Rectal smooth muscle tissue (tissue), 1 donor: ENCODE data around the gene DARS1.
A peak's percentile ranks its signal among the peaks of the same experiment; 100 is the strongest.
"Not testable (repeated sequence)": the region's sequence is repeated elsewhere in the genome, so short reads cannot be mapped to it uniquely, and the experiment has no call there.

Experiments used
- H3K27ac ChIP-seq: one replicate; pipeline ENCODE4 v1.7.0; 2013; ENCODE audit warnings: low read depth, low read length, inconsistent platforms
- H3K27me3 ChIP-seq: one replicate; pipeline ENCODE4 v1.7.0; 2013; ENCODE audit warnings: low read length; ENCODE audit not compliant: control insufficient read depth, insufficient read depth
- H3K36me3 ChIP-seq: one replicate; pipeline ENCODE4 v1.7.0; 2013; ENCODE audit warnings: low read length; ENCODE audit not compliant: control insufficient read depth, insufficient read depth
- H3K4me1 ChIP-seq: one replicate; pipeline ENCODE4 v1.7.0; 2013; ENCODE audit warnings: low read length; ENCODE audit not compliant: control insufficient read depth, insufficient read depth
- H3K4me3 ChIP-seq: one replicate; pipeline ENCODE4 v1.7.0; 2013; ENCODE audit warnings: low read length
- H3K9ac ChIP-seq: one replicate; pipeline ENCODE4 v1.7.0; 2013; ENCODE audit warnings: low read length

The DARS1 gene

DNA sequence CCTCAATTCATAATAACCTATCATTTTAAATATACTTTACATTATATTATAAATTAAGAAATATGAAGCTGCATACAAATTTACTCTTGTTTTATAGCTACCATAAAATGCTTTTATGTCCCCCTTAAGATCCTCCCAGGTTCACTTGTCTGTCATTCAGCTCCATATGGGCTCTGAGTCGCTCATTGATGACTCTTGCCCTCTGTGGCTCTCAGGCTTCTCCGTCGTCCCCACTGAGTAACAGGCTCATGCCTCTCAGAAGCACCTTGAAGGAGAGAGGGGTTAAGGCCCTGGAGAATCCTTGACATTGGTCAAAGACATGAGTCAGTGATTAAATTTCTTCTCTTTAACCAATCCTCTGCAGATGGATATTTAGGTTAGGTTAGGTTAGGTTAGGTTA, 103.0 kb downstream of the DARS1 start:
- no peak overlapping the region for H3K27ac ChIP-seq
- no peaks in the 10 kb centered on the region for H3K36me3 ChIP-seq
- H3K4me3 ChIP-seq: no peak overlapping the region
- no peak overlapping the region for H3K9ac ChIP-seq
- no peaks in the 10 kb centered on the region for H3K4me1 ChIP-seq
- no peaks in the 10 kb centered on the region for H3K27me3 ChIP-seq

DNA sequence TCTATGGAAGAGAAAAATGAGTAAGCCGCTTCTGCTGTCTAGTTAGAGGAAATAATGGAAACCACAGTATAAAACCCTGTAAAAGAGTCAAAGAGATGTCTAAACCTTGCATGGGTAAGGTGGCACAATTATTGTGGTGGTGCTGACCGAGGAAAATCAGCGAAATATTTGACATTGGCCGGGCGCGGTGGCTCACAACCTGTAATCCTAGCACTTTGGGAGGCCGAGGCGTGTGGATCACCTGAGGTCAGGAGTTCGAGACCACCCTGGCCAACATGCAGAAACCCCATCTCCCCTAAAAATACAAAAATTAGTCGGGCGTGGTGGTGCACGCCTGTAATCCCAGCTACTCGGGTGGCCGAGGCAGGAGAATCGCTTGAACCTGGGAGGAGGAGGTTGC, 108.7 kb downstream of the DARS1 start:
- H3K27ac ChIP-seq: not testable (repeated sequence)

DNA sequence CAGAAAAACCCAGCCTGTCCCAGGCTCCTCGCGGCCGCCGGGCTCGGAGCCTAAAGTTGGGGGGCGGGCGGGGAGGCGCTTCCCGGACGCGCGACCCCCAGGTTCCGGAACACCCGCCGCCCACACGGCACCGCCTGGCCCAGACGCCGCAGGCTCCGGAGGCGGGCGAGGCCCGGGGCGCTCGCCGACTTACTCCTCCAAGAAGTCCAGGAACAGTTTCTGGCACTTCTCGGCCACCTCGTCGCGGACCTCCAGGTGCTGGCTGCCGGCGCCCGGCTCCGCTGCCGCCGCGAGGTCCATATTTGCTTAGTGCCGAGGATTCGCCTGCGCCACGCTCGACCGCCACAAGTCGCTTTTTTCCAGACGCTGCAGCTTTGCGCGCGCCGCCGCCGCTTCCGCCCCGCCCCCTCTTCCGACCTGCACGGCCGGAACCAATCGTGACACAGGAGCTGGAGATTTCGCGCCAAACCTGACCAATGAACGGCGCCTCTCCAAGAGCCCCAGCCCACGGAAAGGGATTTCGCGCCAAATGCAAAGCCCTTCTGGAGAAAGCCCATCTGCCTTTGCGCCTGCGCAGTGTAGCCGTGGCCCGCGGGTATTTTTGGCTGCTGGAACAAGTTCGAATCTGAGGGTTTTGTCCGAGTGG, 109.2 kb downstream of the DARS1 start, which contains the start of gene MCM6:
Gene MCM6 (minus strand): TSS at position 378 of the 646 bp plus-strand sequence. CDS start 78 bp downstream, at position 300.
- Histone ChIP-seq H3K36me3 (no peaks in the 10 kb centered on the region), H3K4me3 (peak within 1 kb of the TSS; percentile 62), H3K27ac (peak within 1 kb of the TSS; percentile 60), H3K4me1 (peaks cover 3% of the 10 kb centered on the region), H3K9ac (peak within 1 kb of the TSS; percentile 45), H3K27me3 (no peaks in the 10 kb centered on the region)

More for the DNA sequence above, 108.7 kb downstream of the DARS1 start:
- H3K9ac ChIP-seq, H3K4me1 ChIP-seq, H3K36me3 ChIP-seq, H3K27me3 ChIP-seq: not testable (repeated sequence)
- H3K4me3 ChIP-seq: peak overlapping the region; percentile 48

DNA sequence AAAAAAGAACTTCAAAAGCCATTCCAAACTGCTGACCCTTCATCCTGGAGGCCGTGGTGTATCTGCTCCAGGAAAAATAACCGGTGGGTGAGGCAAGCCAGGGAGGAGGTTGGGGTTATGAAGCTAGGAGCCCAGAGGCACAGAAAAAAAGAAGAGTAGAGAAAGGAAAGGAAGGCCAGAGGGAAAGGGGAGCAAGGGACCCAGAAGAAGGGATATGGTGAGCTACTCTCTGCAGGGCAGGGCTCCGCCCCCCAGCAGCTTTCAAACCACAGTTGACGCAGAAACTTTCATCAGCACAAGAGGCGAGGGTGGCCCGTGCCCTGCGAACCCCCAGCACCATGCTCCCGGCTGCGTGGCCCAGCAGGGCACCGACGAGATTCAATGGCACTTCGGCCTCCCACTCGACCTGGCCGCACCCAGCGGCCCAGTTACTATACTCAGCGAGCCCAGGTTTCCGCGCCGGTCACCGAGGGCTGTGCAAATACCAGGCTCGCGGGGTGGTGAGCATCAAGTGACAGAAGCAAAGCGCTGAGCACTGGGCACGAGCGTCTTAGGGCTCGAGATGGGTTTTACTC, 109.8 kb downstream of the DARS1 start:
- H3K27ac ChIP-seq: peak overlapping the region; percentile 60
- H3K9ac ChIP-seq: peak overlapping the region; percentile 45
- H3K36me3 ChIP-seq: no peaks in the 10 kb centered on the region
- no peaks in the 10 kb centered on the region for H3K27me3 ChIP-seq
- peak overlapping the region; percentile 62 for H3K4me3 ChIP-seq
- peaks cover 3% of the 10 kb centered on the region for H3K4me1 ChIP-seq

DNA sequence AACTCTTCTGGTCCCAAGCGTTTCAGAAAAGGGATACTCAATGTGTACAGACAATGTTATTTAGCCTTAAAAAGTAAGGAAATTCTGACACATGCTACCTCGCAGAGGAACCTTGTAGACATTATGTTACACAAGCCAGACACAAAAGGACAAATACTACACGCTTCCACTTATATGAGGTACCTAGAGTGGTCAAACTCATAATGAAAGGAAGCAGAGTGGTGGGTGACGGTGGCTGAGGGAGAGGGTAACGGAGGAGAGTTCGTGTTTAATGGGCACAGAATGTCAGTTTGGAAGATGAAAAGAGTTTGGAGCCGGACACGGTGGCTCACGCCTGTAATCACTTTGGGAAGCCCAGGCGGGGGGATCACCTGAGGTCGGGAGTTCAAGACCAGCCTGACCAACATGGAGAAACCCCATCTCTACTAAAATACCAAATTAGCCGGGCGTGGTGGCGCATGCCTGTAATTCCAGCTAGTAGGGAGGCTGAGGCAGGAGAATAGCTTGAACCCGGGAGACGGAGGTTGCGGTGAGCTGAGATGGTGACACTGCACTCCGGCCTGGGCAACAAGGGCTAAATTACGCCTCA, 110.6 kb downstream of the DARS1 start:
- peaks cover 3% of the 10 kb centered on the region for H3K4me1 ChIP-seq
- H3K27ac ChIP-seq: no peak overlapping the region
- peaks cover 2% of the 10 kb centered on the region for H3K36me3 ChIP-seq
- peak overlapping the region; percentile 19 for H3K4me3 ChIP-seq
- H3K27me3 ChIP-seq: no peaks in the 10 kb centered on the region
- no peak overlapping the region for H3K9ac ChIP-seq

DNA sequence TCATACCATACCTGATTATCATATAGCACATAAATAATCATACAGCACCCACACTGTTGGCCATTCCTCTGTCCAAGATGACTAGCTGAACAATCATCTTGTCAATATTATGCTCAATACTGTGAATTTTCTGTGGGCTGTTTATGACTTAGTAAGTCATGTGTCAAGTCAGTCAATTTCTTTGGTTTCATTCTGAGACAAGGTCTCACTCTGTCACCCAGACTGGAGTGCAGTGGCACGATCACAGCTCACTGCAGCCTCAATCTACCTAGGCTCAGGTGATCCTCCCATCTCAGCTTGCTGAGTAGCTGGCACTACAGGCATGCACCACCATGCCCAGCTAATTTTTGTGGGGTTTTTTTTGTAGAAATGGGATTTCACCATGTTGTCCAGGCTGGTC, 114.9 kb downstream of the DARS1 start:
- Histone ChIP-seq H3K4me1 (peaks cover 3% of the 10 kb centered on the region), H3K4me3 (no peak overlapping the region), H3K27ac (no peak overlapping the region), H3K36me3 (peaks cover 7% of the 10 kb centered on the region), H3K9ac (no peak overlapping the region), H3K27me3 (no peaks in the 10 kb centered on the region)

DNA sequence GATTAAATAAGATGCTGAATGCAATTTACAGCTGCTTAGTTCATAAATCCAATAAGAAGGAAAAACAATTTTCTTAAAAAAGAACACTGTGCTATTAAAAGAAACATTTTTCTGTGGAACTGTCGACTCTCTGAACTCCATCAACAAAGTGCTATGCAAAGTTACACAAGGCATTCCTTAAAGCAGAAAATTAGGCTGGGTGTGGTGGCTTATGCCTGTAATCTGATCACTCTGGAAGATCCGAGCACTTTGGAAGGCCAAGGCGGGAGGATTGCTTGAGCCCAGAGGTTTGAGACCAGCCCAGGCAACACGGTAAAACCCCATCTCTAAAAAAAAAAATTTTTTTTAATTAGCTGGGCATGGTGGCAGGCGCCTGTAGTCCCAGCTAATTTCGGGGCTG, 122.2 kb downstream of the DARS1 start:
- no peak overlapping the region for H3K4me3 ChIP-seq
- no peak overlapping the region for H3K9ac ChIP-seq
- no peak overlapping the region for H3K27ac ChIP-seq
- peaks cover 5% of the 10 kb centered on the region for H3K36me3 ChIP-seq
- no peaks in the 10 kb centered on the region for H3K4me1 ChIP-seq
- no peaks in the 10 kb centered on the region for H3K27me3 ChIP-seq

DNA sequence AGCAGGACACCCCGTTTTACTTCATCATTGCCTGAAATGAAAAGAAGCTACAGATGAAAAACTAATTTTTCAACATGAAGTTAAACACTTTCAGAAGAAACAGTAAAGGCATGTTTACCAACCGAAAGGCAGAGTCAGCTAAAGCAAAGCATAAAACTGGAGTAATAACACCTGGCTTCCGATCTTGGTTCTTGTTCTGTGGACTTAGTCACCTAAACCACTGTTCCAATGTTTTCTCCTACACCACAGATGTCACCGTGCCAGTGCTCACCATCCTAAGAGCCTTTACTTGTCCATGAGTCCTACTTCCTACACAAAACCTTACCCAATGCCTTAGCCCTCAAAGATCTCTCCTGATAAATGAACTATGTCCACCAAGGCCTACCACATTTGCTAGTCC, 122.7 kb downstream of the DARS1 start:
- H3K27me3 ChIP-seq: no peaks in the 10 kb centered on the region
- H3K27ac ChIP-seq: no peak overlapping the region
- no peak overlapping the region for H3K4me3 ChIP-seq
- H3K36me3 ChIP-seq: peaks cover 5% of the 10 kb centered on the region
- H3K4me1 ChIP-seq: no peaks in the 10 kb centered on the region
- H3K9ac ChIP-seq: no peak overlapping the region
